Sigmoid colon (tissue), 4 donors: ENCODE results near the gene PRCP.

ENCODE experiments used
- POLR2A ChIP-seq, 2 donors: fragments of 450-650 bp; IDR thresholded peaks; one replicate each; pipeline ENCODE4 v1.6.1; 2016; ENCODE audit warnings: antibody characterized with exemption in 2 of 2, mild to moderate bottlenecking in 2 of 2, moderate library complexity in 2 of 2
- POLR2AphosphoS5 ChIP-seq, 4 donors: sonication (generic); formaldehyde crosslinking; IDR thresholded peaks; one replicate each; pipeline ENCODE4 v1.6.1; 2017; ENCODE audit warnings: antibody characterized with exemption in 4 of 4
- TF ChIP-seq, protein P1 (sequence below), 4 experiments: fragments of 450-650 bp in 3 of 4; fragments of 200-600 bp in 1 of 4; IDR thresholded peaks; one replicate each; pipeline ENCODE4 v1.5.1; 2016 to 2019; ENCODE audit warnings: antibody characterized with exemption in 4 of 4, mild to moderate bottlenecking in 3 of 4, moderate library complexity in 2 of 4

DNA sequence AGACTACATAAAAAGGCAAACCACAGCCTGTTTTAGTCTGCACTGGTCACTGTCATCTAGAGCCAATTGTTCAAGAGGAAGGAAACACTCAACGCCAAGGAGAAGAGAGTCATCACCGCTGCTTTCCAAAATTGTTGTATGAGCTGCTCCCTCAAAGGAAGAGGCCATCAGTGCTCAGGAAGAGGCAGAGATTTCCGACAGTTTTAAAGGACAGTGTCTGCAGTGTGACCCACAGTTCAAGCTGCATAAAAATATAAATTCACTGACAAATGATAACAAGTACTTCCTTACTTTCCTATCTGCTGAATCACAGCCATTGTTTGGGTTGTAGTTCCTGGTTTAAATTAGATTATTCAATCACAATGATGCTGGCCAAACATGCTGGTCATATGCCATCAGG lies 16.4 kb downstream of the PRCP start:
- TF ChIP-seq, protein P1, sequence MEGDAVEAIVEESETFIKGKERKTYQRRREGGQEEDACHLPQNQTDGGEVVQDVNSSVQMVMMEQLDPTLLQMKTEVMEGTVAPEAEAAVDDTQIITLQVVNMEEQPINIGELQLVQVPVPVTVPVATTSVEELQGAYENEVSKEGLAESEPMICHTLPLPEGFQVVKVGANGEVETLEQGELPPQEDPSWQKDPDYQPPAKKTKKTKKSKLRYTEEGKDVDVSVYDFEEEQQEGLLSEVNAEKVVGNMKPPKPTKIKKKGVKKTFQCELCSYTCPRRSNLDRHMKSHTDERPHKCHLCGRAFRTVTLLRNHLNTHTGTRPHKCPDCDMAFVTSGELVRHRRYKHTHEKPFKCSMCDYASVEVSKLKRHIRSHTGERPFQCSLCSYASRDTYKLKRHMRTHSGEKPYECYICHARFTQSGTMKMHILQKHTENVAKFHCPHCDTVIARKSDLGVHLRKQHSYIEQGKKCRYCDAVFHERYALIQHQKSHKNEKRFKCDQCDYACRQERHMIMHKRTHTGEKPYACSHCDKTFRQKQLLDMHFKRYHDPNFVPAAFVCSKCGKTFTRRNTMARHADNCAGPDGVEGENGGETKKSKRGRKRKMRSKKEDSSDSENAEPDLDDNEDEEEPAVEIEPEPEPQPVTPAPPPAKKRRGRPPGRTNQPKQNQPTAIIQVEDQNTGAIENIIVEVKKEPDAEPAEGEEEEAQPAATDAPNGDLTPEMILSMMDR (IDR thresholded peaks at IDR 0.05), result no peak
- TF ChIP-seq POLR2AphosphoS5 (IDR thresholded peaks at IDR 0.05), result no peak
- TF ChIP-seq POLR2A (IDR thresholded peaks at IDR 0.05), result no peak
